Measurements from ENCODE around the gene PPP1R16B.

The PPP1R16B gene

DNA sequence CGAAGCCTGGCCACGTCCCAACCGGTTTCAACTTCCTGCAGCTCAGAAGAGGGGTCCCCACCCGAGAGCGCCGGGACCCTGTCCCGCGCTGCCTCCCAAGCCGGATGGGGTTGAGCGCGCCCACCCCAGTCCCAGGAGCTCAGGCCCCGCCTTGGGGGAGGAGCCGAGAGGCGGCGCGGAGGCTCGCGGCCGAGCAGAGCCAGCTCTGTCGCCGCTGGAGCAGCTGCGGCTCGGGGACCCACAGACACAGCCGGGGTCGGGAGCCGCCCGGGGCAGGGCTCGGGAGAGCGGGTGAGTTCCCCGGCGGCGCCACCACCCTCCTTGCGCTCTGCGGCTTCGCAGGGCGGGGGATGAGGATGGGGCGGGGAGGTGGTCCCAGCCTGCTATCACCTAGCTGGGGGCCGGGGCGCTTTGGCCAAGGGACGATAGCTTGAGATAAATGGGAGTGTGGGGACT is at the start of gene PPP1R16B:
TSS of gene PPP1R16B (plus strand) at position 196 of the 456 bp plus-strand sequence. CDS start 30,229 bp downstream, outside the sequence.
- DNase-seq (ENCODE audit: low spot score), result no peak

DNA sequence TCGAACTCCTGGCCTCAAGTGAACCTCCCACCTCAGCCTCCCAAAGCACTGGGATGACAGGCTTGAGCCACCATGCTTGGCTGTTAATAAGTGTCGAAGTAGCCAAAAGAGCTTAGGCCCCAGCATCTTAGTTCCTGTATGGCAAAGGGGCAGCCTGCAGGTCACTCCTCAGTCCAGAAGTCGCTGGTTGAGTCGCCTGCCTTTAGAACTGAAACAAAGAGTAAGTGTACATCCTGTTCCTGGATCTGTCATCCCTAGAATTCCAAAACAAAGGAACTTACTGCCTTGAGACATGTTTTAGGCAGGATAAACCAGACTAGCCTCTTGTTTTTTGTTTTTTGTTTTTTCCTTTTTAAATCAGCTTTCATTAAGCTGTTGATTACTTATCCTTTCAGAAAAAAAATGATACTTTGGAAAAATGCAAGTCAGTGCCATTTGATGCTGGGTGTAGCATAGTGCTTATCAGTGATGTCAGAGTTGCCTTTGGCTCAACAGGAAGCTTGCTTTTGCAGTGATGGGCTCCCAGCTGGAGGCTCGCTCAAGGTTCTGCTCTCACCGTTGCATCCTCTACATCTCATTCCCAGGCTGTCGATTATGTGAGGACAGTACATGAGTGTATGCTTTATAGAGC is 48.2 kb upstream of the PPP1R16B start:
- DNase-seq (ENCODE audit: low spot score), result no peak

DNA sequence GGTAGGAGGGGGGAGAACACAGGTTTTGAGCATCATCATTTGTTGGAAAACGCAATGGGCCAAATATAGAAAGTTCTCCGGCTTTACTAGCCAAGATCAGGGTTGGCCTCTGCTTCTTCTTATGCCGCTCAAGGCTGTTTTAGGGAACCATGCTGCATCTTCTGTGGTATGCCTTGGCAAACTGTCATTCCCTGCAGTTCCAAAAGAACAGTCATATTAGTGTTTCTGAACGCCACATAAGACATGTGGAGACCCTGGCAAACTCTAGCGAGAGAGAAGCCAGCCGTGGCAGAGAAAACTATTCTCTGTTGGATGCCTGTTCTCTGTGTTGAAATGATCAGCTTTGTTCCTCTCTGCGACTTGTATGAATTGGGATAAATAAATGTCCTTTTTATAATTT is 46.4 kb upstream of the PPP1R16B start:
- DNase-seq (ENCODE audit: low spot score), result no peak

DNA sequence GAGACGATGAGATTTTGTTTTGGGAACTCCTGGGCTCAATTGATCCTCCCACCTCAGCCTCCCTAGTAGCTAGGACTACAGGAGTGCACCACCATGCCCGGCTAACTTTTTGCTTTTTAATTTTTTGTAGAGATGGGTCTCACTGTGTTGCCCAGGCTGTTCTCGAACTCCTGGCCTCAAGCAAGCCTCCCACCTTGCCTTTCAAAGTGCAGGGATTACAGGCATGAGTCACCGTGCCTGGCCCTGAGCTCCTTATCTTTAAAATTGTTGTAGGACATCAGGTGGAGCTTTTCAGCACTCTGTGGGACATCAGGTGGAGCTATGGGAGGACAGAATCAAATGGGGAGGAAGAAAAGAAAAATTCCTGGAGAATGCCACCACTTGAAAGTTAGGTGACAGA is 44.5 kb upstream of the PPP1R16B start:
- no peak for DNase-seq (ENCODE audit: low spot score)

DNA sequence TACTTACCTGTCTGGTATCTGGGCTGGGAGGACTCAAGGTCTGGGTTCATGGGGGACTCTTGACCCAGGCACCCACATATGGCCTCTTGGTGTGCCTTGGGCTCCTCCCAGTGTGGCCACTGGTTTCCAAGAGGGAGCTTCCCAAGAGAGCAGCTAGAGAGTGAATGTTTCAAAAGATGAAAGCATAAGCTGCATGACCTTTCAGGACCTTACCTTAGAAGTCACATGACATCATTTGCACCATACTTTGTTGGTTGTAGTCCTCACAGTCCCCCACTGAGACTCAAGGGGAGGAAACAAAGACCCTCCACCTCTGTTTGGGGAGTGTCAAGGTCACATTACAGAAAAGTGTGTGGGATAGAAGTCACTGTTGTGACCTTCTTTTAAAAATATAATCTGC is 43.3 kb upstream of the PPP1R16B start:
- no peak for DNase-seq (ENCODE audit: low spot score)

DNA sequence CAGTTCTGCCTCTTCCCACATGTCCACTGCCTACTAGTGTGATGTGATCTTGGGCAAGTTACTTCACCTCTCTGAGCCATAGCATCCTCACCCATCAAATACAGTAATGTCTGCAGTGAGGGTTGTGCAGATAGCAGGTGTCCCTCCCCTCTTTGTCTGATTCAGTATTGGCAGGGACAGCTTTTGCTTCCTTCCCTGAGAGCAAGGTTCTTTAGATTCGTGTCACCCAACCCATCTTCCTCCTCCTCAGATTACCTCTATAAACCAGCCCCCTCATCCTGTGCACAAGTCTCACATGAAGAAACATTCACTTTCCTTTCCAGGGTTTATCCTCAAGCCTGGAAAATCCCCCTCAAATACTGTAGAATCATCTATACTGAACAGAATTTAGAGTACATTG is 41.9 kb upstream of the PPP1R16B start:
- DNase-seq (ENCODE audit: low spot score), result no peak

DNA sequence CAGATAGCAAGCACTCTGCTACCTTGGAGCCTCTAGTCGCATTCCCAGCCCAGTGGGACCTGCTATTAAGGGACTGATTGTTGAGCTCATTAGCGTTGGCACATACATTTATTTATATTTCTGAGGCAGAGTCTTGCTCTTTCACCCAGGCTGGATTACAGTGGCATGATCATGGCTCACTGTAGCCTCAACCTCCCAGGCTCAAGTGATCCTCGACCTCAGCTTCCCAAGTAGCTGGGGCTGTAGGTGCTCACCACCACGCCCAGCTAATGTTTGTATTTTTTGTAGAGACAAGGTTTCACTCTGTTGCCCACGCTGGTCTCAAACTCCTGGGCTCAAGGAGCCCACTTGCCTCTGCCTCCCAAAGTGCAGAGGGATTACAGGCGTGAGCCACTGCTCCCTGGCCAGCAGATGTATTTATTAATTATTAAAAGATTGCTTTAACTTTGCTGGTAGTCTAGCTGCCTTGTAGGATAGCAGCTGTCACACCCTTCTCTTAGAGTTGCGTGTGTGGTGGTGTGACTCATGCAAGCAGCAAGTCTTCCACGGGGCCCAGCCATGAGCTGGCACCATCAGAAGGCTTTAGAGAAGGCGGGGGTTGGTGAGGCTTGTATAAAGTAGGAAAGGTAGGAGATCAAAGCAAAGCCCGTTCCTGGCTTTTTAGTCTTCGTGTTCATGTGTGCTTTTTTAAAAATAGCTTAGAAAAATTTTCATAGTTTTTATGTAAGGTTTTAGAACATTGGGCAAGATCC is 40.8 kb upstream of the PPP1R16B start:
- no peak for DNase-seq (ENCODE audit: low spot score)

DNA sequence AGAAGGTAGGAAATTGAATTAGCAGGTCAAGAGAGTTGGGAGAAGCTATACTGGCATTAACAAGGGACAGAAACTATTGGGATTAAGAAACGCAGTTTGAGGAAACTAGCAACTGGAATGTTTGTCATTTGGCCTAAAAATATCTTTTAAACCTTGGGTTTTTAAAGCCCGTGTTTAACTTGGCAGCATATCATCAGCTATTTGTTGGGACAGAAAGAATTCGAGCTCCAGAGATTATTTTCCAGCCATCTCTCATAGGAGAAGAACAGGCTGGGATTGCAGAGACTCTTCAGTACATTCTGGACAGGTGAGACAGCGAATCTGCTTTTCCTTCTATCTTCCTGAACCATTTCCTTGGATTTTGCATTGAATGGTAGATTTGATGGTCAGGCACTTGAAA is 39.4 kb upstream of the PPP1R16B start:
- no peak for DNase-seq (ENCODE audit: low spot score)

DNA sequence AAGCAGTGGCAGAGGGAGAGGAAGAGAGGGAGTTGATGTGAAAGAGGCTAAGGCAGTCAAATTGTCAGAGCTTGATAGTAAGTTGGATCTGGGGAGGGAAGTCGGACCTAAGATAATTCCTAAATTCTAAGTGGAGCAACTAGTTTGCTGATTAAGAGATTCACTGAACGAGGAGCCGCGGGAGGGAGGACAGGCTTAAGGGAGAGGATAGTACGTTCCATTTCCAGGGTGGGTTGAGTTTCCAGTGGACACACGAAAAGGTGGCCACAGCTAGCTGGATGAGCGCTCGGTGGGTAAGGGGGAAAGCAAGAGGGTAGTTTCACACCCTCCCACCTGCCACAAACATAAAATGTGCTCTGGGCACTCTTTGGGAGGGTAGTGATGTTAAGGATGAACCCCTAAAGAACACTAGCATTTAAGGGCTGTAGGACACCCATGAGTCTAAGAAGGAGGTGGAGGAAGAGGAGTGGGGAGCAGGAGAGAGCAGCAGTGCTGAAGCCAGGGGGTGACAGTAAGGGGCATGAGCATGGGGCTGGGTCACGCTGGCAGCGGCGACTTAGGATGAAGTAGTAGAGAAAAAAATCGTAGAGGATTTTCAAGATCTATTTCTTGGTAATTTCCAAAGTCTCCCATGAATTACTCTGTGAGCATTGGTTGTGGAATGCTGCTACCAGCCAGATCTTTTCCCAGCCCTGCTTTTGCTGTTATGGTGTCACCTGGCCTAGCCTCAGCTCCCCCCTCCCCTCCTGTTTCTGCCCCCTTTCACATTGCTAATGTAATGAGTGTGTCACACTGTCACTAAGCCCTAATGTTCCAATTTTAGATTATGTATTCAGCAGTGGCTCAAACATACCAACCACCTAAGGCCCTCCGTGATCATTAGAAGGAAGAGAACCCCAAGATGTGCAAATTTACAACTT is 35.9 kb upstream of the PPP1R16B start:
- no peak for DNase-seq (ENCODE audit: low spot score)

DNA sequence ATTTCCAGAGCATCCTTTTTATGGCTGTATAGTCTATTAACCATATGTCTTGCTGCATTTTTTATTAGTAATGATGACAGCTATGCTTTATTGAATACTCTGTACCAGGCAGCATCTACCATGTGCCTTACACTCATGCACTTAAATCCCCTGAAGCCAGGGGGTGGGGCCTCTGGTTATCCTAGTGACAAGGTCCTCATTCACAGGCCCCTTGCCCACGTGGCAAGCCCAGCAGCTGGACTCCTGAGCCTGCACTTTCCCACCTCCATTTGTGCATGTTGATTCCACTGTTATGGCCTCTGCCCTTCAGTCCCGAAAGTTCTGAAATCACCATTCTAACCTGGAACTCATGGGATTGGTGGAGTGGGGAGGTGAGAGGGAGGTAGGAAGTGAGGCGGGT is 35.0 kb upstream of the PPP1R16B start:
- no peak for DNase-seq (ENCODE audit: low spot score)

DNA sequence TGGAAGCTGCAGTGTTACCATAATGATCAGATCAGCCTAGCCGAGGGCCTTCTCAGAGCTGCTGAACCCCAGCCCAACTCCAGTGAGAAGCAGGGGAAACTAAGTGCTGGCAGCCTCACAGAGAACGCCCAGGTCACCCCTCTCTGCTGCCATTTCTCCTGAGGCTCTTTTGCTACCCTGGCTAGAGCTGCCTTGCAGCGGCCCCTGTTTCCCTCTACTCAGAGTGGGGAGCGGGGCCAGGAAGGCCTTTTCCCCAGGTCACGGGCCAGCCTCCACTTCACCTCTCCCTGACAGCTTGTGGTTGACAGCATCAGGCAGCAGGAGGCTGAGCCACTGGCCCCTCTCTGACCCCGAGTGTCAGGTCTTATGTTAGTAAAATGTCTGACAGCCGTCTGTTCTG is 34.5 kb upstream of the PPP1R16B start:
- DNase-seq (ENCODE audit: low spot score), result no peak

DNA sequence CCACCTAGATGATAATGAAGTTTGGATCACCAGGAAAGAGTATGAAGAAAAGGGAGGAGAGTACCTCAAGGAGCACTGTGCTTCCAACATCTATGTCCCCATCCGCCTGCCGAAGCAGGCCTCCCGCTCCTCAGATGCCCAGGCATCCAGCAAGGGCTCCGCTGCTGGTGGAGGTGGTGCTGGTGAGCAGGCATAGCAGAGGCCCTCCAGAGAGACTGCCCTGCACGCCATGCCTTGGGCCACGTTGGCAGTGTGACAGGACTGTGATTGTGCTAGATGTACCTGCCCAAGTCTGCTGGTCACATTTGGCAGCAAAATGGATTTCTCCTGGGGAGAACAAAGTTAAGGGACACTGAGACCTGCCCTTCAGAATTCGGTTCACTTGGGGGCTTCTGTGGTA is 33.9 kb upstream of the PPP1R16B start:
- DNase-seq (ENCODE audit: low spot score), result no peak

DNA sequence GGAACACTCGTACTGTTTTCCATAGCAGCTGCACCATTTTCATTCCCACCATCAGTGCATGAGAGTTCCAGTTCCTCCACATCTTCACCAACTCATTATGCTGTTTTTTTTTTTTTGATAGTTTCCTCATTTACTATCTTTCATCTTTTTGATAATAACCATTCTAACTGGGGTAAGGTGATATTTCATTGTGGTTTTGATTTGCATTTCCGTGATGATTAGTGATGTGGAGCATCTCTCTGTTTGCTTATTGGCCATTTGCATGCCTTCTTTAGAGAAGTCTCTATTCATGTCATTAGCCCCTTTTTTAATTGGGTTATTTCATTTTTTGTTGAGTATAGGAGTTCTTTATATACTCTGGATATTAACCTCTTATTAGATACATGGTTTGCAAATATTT is 31.3 kb upstream of the PPP1R16B start:
- no peak for DNase-seq (ENCODE audit: low spot score)

DNA sequence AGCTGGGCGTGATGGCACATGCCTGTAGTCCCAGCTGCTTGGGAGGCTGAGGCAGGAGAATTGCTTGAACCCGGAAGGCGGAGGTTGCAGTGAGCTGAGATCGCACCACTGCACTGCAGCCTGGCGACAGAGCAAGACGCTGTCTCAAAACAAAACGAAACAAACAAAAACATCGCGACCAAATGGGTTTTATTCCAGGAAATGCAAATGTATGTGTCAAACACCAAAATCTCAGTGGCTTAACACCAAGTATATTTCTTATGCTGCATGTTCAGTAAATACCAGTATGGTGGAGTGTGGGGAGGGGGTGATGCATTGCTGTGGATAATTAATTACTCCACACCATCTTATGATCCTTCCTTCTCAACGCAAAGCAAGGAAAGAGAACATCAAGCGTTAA is 29.1 kb upstream of the PPP1R16B start:
- DNase-seq (ENCODE audit: low spot score), result no peak

DNA sequence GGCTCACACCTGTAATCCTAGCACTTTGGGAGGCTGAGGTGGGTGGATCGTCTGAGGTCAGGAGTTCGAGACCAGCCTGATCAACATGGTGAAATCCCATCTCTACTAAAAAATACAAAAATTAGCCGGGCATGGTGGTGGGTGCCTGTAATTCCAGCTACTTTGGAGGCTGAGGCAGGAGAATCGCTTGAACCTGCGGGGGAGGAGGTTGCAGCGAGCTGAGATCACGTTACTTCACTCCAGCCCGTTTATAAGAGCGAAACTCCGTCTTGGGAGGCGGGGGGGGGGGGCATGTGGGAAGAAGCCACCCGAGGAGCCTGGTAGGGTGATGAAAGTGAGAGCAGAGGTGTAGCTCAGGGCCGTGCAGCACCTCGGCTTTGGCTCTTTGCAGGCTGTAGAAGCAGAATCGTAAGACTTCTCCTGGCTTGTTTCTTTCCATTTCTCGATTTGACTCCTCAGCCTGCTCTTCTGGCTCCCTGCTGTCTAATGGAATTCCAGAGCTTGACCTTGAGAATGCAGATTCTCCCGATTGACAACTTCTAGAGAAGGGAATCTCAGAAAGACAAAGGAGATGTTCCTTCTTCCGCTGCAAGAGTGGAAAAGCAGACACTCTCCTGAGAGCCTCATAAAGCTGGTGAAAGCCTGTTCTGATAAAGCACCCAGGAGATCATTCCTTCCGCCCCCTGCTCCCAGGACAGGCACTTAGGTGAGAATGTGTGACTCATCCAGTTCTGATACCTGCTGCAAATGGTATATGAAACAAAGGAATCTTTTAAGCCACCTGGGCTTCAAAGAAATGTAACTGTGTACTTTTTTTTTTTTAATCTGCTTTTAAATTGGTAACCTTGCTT is 26.0 kb upstream of the PPP1R16B start:
- no peak for DNase-seq (ENCODE audit: low spot score)

DNA sequence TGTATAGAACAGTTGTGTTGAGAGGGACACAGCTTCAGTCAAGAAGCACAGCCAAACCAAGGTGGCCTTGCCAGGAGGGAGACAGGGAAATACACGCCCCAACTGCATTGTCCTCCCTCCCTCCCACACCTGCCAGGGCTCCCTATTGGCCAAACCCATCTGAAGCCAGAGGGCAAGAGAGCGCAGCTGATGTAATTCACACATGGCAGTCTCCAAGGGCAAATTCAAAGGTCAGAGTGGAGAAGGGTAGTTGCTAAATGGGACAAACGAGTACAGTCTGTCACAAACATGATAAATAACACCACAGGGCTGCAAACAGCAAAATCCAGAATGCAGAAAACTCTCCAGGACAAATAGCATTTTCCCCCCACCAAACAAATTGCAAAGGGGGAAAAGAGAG is 23.2 kb upstream of the PPP1R16B start:
- no peak for DNase-seq (ENCODE audit: low spot score)

DNA sequence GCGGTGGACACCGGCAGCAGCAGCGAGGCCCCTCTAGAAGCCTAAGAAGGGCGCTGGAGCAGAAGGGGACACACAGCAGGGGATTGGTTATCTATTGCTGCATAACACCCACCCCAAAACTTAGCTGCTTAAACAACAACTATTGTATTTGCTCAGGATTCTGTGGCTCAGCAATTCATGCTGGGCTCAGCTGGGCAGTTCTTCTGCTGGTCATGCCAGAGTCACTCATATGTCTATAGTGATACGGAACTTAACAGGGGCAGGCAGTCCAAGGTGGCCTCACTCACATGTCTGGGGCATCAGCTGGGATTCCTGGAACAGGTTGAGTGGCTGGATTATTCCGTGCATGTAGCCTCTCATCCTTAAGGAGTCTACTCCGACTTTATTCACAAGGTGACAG is 17.6 kb upstream of the PPP1R16B start:
- DNase-seq (ENCODE audit: low spot score), result no peak

DNA sequence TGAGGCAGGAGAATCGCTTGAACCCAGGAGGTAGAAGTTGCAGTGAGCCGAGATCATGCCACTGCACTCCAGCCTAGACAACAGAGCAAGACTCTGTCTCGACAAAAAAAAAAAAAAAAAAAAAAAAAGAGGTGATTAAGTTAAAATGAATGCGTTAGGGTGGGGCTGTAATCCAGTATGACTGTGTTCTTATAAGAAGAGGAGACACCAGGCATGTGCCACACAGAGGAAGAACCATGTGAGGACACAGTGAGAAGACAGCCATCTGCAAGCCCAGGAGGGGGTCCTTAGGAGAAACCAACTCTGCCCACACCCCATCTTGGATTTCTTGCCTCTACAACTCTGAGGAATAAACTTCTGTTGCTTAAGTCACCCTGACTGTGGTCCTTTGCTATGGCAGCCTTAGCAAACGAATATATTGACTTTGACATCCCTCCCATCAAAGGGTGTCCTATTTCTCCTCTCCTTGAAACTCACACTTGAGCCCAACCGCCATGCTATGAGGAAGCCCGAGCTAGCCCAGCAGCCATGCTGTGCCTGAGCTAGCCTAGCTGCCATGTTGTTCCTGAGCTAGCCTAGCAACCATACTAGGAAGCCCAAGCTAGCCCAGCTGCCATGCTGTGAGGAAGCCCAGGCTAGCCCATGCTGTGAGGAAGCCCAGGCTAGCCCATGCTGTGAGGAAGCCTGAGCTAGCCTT is 15.8 kb upstream of the PPP1R16B start:
- no peak for DNase-seq (ENCODE audit: low spot score)

DNA sequence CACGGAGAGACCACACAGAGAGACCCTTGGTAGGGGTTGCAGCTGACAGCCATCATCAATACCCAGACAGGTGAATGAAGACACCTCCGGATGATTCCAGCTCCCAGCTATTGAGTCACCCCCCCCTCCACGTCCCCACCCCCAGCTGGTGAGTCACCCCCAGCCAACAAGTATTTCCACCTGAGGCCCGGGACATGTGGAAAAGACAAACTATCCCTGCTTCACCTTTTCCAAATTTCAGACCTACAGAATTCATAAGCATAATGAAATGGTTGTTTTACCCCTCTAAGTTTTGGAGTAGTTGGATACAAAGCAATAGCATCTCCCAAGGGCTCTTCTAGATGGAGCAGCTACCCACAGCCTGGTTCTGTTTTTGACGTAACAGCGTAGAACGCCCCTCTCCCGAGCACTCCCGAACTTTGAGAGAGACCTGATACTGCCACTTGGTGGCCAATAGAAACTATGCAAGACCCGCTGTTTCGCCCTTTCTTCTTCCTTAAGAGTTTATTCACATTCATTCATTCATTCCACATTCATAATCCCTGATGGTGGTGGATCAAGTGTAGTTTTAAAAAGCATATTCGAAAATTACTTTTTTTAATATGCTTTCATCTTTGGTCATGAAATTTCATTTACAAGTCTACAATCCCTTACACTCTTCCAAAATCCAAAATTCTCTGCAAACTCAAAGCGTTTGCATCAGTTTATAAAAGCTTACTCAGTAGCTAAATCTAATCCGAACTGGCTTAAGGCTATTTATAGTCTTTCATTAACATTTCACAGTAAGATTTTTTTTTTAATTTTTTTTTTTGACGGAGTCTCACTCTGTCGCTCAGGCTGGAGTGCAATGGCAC is 15.1 kb upstream of the PPP1R16B start:
- DNase-seq (ENCODE audit: low spot score), result no peak

DNA sequence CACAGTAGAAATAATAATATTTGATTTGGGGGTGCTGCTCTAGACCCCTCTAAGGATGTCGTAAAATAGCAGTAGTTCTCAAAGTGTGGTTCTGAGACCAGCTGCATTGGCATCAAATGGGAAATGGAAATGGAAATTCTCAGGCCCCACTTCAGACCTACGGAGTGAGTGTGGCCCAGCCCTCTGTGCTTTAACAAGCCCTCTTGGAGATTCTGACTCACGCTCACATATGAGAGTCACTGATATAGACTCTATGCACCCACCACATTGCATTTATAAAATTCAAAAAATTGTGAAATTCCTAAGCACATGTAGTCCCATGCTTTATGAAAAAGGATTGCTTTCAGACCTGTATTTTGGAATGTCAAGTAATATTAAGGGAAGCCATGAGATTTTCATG is 14.2 kb upstream of the PPP1R16B start:
- DNase-seq (ENCODE audit: low spot score), result no peak
